ACC112 (cell line): Measurements from ENCODE around the gene VPS25.
"Not testable (repeated sequence)": the region's sequence is repeated elsewhere in the genome, so short reads cannot be mapped to it uniquely, and the experiment has no call there.

Experiments
- H2AFZ ChIP-seq: fragments of 200-600 bp; sonication (generic); one replicate; pipeline ENCODE4 v1.6.0; 2017; ENCODE audit warnings: antibody characterized with exemption, low read length; ENCODE audit not compliant: unreplicated experiment
- H3K27ac ChIP-seq: fragments of 200-600 bp; sonication (generic); 2 replicates; pipeline ENCODE4 v1.5.1; 2014; ENCODE audit warnings: low read depth, mild to moderate bottlenecking, antibody characterized with exemption, low read length, moderate library complexity
- H3K27me3 ChIP-seq: fragments of 200-600 bp; sonication (generic); 2 replicates; pipeline ENCODE4 v1.6.1; 2014; ENCODE audit warnings: mild to moderate bottlenecking, antibody characterized with exemption, low read length, moderate library complexity, mixed read lengths; ENCODE audit not compliant: insufficient read depth
- H3K36me3 ChIP-seq: fragments of 200-600 bp; sonication (generic); 2 replicates; pipeline ENCODE4 v1.6.1; 2016; ENCODE audit warnings: mild to moderate bottlenecking, antibody characterized with exemption, low read length, moderate library complexity, mixed read lengths; ENCODE audit not compliant: insufficient read depth
- H3K4me1 ChIP-seq: fragments of 200-600 bp; sonication (generic); one replicate; pipeline ENCODE4 v1.6.1; 2016; ENCODE audit warnings: low read length, mixed read lengths; ENCODE audit not compliant: insufficient read depth, unreplicated experiment, control insufficient read depth
- H3K4me3 ChIP-seq: fragments of 200-600 bp; sonication (generic); 2 replicates; pipeline ENCODE4 v1.5.1; 2014; ENCODE audit warnings: mild to moderate bottlenecking, low read depth, low read length
- H3K79me2 ChIP-seq: fragments of 200-600 bp; sonication (generic); one replicate; pipeline ENCODE4 v1.6.0; 2016; ENCODE audit warnings: low read length; ENCODE audit not compliant: control insufficient read depth, unreplicated experiment, insufficient read depth

Gene VPS25

GRCh38 chr17:42748908-42749798, 24.1 kb upstream of the VPS25 start:
- Histone ChIP-seq H3K4me3 (no peak overlapping the region), H3K4me1 (peaks cover 6% of the 10 kb centered on the region), H3K27ac (no peak overlapping the region), H3K79me2 (peaks cover 1% of the 10 kb centered on the region), H2AFZ (no peak overlapping the region), H3K36me3 (no peaks in the 10 kb centered on the region), H3K27me3 (no peaks in the 10 kb centered on the region)

- no peaks in the 10 kb centered on the region for H3K27me3 ChIP-seq
- no peaks in the 10 kb centered on the region for H3K79me2 ChIP-seq
- H2AFZ ChIP-seq: no peak overlapping the region
- H3K4me1 ChIP-seq: peaks cover 6% of the 10 kb centered on the region
- H3K4me3 ChIP-seq: no peak overlapping the region
- no peak overlapping the region for H3K27ac ChIP-seq
- no peaks in the 10 kb centered on the region for H3K36me3 ChIP-seq
Observed at GRCh38 chr17:42750739-42751344, 22.4 kb upstream of the VPS25 start.

- H3K4me3 ChIP-seq: no peak overlapping the region
- H3K27ac ChIP-seq: no peak overlapping the region
- H3K36me3 ChIP-seq: no peaks in the 10 kb centered on the region
- peaks cover 6% of the 10 kb centered on the region for H3K4me1 ChIP-seq
- H2AFZ ChIP-seq: no peak overlapping the region
- no peaks in the 10 kb centered on the region for H3K79me2 ChIP-seq
- no peaks in the 10 kb centered on the region for H3K27me3 ChIP-seq
Observed at GRCh38 chr17:42751628-42752027, 21.6 kb upstream of the VPS25 start.

- Histone ChIP-seq H3K4me3 (no peak overlapping the region), H2AFZ (no peak overlapping the region), H3K27me3 (peaks cover 12% of the 10 kb centered on the region), H3K36me3 (no peaks in the 10 kb centered on the region), H3K4me1 (no peaks in the 10 kb centered on the region), H3K27ac (no peak overlapping the region), H3K79me2 (no peaks in the 10 kb centered on the region)
Observed at GRCh38 chr17:42754782-42755181, 18.5 kb upstream of the VPS25 start.

GRCh38 chr17:42759982-42760651, 13.1 kb upstream of the VPS25 start:
- Histone ChIP-seq H3K27me3 (peaks cover 37% of the 10 kb centered on the region), H3K27ac (no peak overlapping the region), H3K36me3 (no peaks in the 10 kb centered on the region), H3K4me3 (no peak overlapping the region), H2AFZ (peak overlapping the region; percentile 50), H3K4me1 (peaks cover 6% of the 10 kb centered on the region), H3K79me2 (no peaks in the 10 kb centered on the region)

DNA sequence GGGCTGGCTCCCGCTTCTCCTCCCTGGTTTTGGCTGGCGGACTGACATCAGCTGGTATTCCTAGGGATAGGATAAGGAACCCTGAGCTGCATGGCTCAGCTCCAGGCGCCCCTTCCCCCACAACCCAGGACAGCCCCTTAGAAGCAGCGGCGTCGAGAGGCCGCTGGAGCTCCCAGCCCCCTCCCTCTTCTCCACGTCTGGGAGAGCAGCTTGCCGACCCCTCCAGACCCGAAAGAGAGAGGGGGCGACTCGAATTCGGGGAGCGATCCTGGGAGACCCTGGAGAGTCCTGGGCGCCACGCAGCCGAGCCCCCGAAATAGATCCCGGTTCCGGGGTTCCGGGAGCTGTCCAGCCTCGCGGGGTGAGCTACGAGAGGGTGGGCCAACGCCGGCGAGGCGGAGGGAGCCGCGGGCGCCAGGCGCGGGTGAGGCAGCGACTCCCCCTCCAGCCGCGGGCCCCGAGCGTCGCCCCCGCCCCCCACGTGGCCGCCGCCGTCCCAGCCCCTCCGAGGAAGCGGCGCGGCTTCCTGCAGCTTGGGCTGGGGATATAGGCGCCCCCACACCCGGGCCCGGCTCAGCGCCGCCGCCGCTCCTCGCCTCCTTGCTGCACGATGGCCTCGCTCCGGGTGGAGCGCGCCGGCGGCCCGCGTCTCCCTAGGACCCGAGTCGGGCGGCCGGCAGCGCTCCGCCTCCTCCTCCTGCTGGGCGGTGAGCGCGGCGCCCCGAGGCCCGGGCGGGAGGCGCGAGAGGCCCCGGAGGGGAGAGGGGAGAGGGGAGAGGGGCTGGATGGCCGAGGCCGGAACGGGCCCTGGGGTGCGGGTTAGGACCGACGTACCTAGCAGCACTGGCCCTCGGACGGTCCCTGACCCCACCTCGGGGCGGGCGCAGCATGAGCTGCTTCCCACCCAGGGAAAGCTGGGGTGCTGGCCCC, 12.3 kb upstream of the VPS25 start, which contains the start of gene RAMP2:
Gene RAMP2 (plus strand): TSS at position 576 of the 930 bp plus-strand sequence. CDS start 35 bp downstream, at position 611.
- peak within 1 kb of the TSS; percentile 50 for H2AFZ ChIP-seq
- no peaks in the 10 kb centered on the region for H3K79me2 ChIP-seq
- H3K27ac ChIP-seq: no peak within 1 kb of the TSS
- H3K4me1 ChIP-seq: peaks cover 6% of the 10 kb centered on the region
- no peaks in the 10 kb centered on the region for H3K36me3 ChIP-seq
- peak within 1 kb of the TSS; percentile 75 for H3K4me3 ChIP-seq
- peaks cover 37% of the 10 kb centered on the region for H3K27me3 ChIP-seq

GRCh38 chr17:42761638-42762037, 11.6 kb upstream of the VPS25 start:
- Histone ChIP-seq H2AFZ (no peak overlapping the region), H3K36me3 (no peaks in the 10 kb centered on the region)

GRCh38 chr17:42766124-42766523, 7.1 kb upstream of the VPS25 start:
- Histone ChIP-seq H3K79me2 (no peaks in the 10 kb centered on the region), H2AFZ (no peak overlapping the region), H3K4me1 (peaks cover 10% of the 10 kb centered on the region), H3K27ac (no peak overlapping the region), H3K36me3 (no peaks in the 10 kb centered on the region), H3K4me3 (no peak overlapping the region), H3K27me3 (peaks cover 11% of the 10 kb centered on the region)

More at GRCh38 chr17:42761638-42762037, 11.6 kb upstream of the VPS25 start:
- Histone ChIP-seq H3K27ac (no peak overlapping the region), H3K4me1 (peaks cover 6% of the 10 kb centered on the region), H3K4me3 (peak overlapping the region; percentile 75), H3K79me2 (no peaks in the 10 kb centered on the region), H3K27me3 (peaks cover 37% of the 10 kb centered on the region)

DNA sequence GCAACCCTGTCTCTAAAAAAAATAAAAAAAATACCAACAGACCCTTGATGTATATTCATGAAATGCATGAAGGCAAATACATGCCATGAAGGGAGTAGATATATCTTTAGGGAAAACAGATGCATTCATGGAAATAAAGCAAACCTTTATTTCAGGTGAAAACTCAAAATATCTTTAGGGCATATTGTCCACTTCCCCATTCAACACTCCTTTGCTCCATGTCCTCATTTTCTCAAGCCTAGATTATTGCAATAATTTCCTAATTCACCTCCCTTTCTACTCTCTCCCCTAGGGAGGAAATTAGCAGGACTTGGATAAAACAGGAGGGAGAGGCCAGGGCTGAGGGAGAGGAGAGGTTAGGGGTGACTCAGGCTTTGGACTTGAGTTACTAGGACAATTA, 5.7 kb upstream of the VPS25 start:
- Histone ChIP-seq H2AFZ (no peak overlapping the region), H3K36me3 (no peaks in the 10 kb centered on the region), H3K79me2 (no peaks in the 10 kb centered on the region), H3K27me3 (no peaks in the 10 kb centered on the region), H3K4me3 (no peak overlapping the region), H3K27ac (no peak overlapping the region), H3K4me1 (peaks cover 10% of the 10 kb centered on the region)

GRCh38 chr17:42768006-42768405, 5.2 kb upstream of the VPS25 start:
- H3K4me3 ChIP-seq, H2AFZ ChIP-seq: not testable (repeated sequence)

More at GRCh38 chr17:42768006-42768405, 5.2 kb upstream of the VPS25 start:
- H3K36me3 ChIP-seq, H3K27ac ChIP-seq, H3K79me2 ChIP-seq, H3K27me3 ChIP-seq, H3K4me1 ChIP-seq: not testable (repeated sequence)
